Embryonic facial prominence (tissue), 1 donor: ENCODE results near the gene POU2F2.
"Not testable (repeated sequence)": the region's sequence is repeated elsewhere in the genome, so short reads cannot be mapped to it uniquely, and the experiment has no call there.

Source experiments
- DNase-seq: peaks from one replicate; pipeline ENCODE4 v3.0.0-alpha.2; 2016; ENCODE audit errors: extremely low spot score

Gene POU2F2

DNA sequence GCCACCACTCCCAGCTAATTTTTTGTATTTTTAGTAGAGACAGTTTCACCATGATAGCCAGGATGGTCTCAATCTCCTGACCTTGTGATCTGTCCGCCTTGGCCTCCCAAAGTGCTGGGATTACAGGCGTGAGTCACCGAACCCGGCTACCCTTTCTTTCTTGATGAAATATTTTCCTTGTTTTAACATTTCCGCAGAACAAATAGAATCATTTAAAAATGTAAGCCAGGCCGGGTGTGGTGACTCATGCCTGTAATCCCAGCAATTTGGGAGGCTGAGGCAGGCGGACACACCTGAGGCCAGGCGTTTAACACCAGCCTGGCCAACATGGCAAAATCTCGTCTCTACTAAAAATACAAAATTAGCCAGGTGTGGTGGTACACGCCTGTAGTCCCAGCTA lies 32.0 kb downstream of the POU2F2 start:
- DNase-seq, result not testable (repeated sequence)

DNA sequence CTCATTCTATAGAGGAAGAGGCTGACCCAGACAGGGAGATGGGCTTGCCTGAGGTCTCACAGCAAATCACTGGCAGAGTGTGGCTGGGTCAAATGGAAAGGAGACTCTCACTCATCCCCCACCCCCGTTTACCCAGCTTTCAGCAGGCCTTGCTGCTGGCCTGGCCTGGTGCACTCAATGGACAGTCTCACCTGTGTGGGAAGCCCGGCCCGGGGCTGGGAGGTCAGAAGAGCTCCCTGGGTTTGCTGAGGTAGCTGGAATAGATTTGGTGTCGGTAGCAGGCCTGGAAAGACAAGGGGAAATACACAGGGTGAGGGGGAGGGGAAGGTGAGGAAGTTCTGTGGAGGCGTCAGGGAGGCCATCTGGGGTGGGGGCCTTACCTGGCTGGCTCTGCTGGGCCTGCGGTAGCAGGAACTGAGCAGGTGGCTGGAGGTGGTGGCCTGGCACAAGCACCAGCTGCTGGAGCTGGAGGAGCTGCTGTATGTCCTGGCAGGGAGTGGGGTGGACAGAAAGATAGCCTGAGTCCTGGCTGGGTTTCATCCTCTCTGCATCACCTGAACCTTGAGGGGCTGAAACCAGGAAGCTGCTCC lies 32.8 kb downstream of the POU2F2 start:
- DNase-seq, result no peak

DNA sequence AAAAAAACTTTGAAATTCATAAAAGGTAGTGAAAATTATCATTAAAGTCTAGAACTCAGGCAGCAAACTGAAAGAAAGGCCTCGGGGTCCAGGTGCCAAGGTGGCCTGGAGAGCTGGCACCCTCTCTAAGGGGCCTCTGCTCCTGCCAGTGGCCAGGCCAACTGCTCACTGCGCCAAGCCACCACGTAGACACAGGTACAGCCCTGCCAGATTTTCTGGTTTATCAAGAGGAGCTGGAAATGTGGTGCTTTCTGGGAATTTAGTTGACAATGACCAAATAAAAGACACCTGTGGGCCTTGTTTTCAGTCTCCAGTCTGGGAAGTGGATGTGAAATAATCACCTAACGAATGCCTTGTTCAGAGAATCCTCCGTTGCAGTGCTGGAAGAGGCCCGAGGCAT lies 33.5 kb downstream of the POU2F2 start:
- DNase-seq, result no peak

DNA sequence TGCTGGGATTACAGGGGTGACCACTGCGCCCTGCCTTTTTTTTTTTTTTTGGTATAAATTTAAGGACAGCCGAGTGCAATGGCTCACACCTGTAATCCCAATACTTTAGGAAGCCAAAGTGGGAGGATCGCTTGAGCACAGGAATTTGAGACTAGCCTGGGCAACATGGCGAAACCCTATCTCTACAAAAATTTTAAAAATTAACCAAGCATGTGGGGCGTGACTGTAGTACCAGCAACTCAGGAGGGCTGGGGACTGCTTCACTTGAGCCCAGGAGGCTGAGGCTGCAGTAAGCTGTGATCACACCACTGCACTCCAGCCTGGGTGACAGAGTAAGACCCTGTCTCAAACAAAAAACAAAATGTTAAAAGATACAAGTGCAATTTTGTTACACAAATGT lies 34.8 kb downstream of the POU2F2 start:
- DNase-seq, result no peak

DNA sequence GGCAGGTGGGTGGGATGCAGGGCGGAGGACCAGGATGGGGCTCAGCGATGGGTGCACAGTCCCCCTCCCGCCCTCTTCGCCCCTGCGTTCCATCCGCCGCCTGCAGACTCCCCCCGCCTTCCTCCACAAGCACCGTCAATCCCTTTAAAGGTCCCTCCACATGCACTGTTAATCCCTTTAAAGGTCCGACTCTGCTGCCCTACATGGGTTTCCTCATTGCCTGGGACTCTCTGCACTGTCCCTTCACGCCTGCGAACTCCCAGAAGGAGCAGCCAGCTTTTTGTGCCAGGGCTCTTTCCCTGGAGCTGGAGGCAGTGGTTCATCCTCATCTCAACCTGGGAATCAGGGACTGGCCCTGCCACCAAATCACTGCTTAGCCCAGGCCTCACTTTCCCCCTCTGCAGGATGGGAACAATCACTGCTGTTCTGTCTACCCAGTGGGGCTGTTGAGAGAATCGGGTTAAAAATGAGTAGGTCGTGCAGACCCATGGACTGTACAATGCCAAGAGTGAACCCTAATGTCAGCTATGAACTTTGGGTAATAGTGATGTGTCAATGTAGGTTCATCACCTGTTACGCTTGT lies 35.9 kb downstream of the POU2F2 start:
- no peak for DNase-seq

DNA sequence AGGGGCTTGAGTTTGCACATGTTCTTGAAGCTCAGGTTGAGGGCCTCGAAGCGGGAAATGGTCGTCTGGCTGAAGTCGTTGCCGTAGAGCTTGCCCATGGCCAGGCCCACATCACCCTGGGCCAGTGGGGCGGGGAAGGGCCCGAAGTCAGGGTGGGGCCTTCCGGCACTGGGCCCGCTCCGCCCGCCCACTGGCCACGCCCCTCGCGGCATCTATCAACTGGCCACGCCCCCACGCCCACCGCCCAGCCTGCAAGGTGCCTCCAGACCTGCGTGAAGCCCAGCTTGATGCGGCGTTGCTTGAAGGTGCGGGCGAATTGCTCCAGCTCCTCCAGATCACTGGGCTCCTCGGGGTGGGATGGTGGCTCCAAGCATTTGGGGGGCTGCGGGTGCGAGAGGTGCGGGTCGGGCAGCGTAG lies 36.4 kb downstream of the POU2F2 start:
- DNase-seq, result no peak

DNA sequence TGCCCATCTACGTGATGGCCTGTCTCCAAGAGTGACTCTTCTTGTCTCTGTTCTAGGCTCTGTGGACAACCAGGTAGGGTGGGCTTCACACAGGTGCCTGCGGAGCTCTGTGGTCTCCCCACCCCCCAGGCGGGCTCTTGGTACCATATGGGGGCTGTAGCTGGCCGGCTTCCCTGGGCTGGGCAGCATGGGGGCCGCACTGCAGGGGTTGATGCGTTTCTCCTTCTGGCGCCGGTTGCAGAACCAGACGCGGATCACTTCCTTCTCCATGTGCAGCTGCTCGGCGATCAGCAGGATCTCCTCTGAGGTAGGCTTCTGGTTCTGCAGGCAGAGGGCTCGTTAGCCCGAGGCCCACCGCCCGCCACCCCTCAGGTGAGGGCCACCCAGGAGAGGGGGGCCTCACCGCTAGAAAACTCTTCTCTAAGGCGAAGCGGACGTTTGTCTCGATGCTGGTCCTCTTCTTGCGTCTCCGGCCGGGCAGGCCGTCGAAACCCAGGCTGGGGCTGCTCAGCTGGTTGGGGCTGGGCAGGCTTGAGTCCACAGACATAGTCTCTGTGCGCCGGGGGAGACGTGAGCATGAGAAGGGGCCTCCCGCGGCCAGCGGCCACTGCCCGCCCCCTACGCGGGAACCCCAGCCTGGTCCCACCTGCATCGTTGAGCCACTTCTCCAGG lies 37.0 kb downstream of the POU2F2 start:
- no peak for DNase-seq

DNA sequence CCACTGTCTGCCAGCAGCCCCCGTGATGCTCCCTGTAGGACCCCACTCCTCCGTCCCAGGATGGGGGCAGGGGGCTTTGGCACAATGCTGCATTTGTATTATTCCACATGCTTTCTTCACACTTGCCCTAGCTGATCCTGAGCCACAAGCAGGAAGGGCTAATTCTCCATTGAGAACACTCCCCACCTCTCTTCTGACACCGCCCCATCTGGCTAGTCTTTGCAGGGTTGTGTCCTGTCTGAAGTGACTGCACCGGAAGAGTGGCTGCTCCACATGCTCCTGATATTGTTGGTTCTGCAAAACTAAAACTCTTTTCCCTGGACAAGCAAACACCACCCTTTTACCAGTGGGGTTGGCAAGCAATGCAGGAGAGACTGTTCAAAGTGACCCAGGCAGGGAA lies 38.3 kb downstream of the POU2F2 start:
- no peak for DNase-seq

DNA sequence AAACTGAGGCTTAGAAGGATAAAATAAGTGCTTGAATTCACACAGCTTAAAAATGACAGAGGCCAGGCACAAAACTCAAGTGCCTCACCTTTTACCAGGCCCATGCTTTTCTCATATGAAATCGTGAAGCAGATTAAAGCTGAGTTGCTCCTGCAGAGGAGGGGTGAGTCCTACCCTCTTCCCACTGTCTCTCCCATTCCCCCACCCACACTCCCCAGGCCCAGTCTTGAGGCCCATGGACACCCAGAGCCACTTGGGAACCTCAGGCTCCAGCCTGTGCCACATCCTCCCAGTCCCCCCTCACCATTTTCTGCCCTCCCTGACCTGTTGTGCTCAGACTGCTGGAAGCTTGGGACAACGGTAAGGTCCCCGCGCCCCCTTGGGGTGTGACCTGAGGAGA lies 38.7 kb downstream of the POU2F2 start:
- no peak for DNase-seq

DNA sequence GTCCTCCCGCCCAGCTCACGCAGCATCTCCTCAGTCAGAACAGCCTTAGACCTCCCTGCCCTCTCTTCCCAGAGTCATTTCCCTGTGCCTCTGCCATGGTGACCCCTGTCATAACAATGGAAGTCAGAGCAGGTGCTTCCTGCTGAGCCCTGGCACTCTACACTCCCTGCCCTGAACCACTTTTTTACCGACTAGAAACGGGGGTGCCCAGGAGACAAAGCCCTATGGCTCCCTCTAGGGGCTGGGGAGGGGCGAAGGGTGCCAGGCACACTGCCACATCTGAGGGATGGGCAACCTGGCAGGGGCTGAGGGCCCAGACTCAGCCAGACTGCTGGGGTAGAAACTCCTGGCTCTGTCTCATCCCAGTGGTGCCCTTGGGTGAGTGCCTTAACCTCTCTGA lies 39.9 kb downstream of the POU2F2 start:
- no peak for DNase-seq

DNA sequence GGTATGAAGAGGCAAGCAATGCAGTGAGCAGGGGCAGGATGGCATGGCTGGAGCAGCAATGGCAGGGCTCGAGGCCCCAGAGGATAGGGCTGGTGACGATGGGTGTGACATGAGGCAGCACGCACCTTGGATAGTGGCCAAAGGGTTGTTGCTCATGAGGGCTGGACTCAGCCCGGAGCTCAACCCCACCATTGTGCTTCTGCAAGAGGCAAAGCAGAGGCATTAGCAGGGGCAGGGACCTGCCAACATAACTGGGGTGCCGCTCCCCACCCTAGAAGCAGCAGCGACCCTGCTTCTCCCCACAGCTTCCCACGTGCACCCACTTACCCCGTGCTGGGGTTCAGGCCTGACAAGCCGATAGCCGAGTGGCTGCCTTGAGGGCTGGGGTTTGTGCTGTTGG lies 40.5 kb downstream of the POU2F2 start:
- DNase-seq, result no peak

DNA sequence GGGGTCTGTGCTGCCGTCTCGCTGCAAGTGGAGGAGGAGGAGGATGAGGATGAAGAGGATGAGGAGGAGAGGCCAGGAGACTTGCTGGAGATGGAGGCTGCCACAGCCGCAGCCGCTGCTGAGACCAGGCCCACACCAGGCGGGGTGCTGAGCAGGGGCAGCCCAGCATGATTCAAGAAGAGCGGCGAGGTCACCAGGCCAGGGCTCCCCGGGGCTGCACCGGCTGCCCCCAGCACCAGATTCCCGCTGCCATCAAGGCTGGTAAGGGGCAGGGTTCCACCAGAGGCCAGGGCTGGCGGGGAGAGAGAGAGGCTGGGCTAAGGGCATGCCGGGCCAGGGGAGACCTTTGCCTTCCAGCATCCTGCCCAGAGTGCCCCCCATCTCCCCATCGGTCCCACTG lies 40.9 kb downstream of the POU2F2 start:
- no peak for DNase-seq

DNA sequence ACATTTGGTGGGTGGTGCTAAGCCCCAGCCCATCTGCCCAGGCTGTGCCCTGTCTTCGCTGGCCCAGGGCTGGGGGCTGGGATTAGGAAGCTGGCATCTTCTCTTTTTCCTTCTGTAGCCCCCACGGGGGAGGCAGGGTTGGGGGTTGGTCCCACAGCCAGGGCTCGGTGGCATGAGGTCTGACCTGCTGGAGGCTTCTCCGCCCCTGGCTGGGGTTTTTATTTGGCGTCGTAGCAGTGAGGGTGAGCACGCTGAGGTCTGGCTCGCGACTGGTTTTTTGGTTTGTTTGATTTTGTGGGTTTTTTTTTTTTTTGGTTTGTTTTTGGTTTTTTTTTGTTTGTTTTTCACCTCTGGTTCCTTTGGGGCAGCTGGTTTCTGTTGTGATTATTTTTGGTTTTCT lies 41.6 kb downstream of the POU2F2 start:
- no peak for DNase-seq

DNA sequence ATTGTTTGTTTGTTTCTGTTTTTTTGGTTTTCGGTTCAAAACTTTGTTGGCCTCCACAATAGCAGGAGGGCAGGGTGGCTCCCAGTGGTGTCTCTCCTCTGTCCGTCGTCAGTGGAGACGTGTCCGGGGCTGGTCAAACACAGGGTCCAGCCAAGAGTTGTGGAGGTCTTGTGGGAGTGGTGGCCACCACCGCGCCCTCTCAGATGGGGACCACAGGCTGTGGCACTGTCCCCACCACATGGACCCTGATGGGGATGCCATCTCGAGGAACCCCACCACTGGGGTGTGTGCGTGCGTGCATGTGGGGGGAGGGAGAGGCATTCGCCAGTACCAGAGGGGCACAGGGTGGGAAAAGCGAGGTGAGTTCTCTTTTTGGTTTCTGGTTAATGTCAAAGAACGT lies 42.5 kb downstream of the POU2F2 start:
- no peak for DNase-seq

DNA sequence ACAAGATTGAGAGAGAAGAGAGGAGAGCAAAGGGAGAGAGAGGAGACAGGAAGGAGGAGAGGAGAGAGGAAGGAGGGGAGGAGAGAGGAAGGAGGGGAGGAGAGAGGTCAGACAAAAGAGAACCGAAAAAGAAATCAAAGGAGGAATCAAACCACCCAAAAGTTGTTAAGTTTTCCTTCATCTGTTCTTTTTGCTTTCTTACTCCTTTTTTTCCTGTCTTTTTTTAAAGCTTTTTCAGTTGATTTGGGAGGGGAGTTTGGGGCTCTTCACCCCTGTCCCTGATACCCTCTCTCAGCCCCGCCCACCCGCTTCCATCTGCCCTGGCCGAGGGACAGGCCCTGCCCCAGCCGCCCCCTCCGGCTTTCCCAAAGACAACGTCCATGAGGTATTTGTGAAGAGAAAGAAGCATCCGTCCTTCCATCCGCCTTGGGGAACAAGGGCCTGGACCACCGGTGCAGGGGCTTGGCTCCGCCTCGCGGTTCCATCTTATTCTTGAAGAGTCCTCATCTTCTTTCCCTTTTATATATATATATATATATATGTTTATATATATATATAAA lies 43.0 kb downstream of the POU2F2 start:
- no peak for DNase-seq

DNA sequence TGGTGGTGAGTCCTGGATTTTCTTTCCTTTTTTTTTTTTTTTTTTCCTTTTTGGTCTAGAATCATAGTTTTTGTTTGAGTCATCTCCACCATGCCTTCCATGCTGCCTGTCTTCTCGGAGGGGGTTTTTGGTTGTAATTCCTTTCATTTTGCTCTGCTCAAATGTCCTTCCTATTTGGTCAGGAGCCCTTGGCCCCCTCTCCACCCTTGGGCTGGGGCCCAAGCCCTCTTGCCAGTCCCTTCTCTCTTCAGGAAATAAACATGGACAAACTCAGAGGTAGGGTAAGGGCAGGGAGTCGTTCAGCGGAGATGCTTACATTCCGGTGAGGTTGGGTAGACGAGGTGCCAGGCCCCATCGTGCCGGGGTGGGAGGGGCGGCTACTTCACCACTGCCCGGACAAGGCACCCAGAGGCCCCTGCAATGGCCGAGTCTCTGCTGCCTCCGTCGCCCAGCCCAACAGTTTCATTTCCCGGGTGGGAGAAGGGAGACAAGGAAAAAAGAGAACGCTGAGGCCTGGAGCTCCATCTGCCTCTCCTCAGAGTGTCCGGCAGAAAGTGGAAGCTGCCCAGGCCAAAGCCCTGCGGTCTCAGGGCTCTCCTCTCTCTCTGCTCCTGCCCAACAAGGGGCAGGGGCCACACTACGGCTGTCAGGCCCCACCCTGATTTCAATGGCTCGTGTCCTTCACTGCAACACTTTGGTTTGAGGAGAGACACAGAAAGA lies 43.6 kb downstream of the POU2F2 start:
- no peak for DNase-seq

DNA sequence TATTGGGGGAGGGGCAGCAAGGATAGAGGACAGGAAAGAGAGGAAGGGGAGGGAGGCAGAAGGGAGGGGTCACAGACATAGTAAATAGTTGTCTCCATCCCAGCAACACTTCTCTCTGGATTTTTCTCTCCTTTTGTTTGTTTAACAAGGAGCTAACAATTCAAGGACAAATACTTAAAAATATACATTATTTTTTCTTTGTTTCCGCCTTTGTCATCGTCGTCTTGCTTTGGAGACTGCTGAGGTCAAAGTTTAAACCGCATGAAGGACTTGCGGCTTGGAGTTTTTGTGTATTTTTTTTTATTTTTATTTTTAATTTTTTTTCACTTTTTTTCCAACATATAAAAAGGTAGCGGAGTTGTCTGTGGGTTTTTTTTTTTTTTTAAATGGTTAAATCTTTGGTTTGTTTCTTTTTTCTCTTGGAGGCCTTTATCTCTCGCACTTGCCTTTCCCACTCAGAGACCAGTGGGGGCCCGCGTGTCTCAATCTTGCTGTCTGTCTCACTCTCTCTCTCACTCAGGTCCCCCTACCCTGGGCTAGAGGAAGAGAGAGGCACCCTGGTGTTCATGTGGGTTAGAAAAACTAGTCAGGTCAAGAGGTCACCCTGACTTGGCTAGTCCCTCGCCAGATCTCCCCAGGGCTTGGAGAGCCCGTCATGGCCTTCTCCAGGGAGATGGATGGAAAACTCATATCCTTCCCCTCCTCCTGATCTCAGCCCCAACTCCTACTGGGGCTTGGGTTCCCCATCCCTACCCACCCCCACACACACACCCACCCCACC lies 45.3 kb downstream of the POU2F2 start:
- no peak for DNase-seq

DNA sequence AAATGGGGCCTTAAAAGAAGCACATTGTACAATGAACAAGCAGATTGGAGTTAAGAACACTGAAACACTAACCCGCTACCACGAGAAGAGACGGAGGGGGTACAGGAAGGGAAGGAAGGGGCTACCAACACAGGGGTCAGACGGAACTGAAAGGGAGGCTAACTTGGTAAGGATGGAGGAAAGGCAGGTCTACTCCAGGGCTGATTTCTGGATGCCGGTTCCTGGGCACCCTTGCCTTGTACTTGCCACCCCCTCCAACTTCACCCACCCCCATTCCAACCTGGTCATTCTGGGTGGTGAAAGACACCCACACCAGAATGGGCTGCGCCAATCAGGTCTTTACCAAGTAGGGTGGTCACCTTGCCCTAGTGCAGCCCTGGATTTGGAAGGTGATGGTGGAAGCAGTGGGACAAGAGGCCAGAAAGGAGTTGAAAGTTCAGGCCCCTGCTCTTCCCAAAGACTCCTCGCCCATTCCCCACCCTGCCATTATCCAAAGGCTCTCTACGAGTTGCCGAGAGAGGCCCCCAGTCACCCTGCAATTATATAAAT lies 46.0 kb downstream of the POU2F2 start:
- no peak for DNase-seq

DNA sequence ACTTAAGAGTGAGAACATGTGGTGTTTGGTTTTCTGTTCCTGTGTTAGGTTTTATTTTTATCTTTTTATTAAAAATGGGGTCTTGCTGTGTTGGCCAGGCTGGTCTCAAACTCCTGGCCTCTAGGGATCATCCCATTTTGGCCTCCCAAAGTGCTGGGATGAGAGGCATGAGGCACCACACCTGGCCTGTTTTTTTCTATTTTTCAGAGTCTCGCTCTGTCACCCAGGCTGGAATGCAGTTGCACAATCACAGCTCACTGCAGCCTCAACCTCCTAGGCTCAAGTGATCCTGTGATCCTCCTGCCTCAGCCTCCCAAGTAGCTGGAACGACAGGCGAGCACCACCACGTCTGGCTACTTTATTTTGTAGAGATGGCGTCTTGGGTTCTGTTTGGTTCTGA lies 48.7 kb downstream of the POU2F2 start:
- no peak for DNase-seq

DNA sequence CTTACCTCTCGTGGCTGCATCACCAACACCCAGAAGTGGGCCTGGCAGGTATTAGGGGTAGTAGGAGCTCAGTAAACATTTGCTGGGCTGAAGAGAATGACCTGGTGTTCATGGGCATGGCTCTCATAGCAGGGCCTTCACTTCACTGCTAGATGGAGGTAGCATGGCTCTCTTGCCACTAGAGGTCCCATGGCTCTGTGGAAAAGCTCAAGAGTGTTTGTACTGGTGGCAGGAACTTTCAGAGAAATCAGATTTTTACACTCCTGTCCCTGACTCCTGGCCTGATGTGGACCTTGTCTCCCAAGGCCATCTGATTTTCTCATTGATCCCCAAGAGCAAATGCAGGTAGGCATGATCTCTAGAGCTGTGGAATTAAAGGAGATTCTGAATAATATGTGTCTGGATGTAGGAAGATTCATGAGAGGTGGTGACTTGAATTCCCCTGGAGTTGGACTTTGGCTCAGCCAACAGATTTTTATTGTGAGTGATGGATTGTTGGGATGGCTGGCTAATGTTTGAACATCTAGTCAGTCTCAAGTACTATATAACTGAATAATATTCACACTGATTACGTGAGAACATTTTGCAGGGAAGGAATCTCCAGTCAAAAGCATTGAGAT lies 50.6 kb downstream of the POU2F2 start:
- no peak for DNase-seq

DNA sequence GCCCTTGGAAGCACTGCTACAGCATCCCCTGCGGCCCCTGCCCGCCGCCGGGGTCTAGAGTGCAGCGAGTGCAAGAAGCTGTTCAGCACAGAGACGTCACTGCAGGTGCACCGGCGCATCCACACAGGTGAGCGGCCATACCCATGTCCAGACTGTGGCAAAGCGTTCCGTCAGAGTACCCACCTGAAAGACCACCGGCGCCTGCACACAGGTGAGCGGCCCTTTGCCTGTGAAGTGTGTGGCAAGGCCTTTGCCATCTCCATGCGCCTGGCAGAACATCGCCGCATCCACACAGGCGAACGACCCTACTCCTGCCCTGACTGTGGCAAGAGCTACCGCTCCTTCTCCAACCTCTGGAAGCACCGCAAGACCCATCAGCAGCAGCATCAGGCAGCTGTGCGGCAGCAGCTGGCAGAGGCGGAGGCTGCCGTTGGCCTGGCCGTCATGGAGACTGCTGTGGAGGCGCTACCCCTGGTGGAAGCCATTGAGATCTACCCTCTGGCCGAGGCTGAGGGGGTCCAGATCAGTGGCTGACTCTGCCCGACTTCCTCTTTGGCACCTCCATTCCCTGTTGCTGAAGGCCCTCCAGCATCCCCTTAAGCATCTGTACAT lies 51.4 kb downstream of the POU2F2 start:
- DNase-seq, result no peak
